Measurements from ENCODE around the gene SSBP3.

DNA sequence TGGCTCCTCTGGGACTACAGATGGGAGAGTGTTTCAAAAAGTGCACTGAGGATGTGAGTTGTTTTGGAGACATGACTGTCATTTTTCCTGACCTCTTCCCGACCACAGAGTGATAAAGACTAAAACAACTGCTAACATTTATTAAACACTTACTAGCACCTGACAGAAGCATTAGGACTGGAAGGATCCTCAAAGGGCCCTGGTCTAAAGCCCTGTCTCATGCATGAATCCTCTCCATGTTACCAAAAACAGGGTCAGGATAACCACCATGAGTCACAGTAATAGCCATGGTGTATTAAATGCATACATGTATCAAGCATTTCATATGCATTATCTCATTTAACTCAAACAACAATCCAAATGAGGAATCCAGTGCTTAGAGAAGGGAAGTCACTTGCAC lies 217.9 kb downstream of the SSBP3 start:
- TF ChIP-seq EP300 (IDR thresholded peaks at IDR 0.05) (no peak), POLR2A (IDR thresholded peaks at IDR 0.05) (no peak), CTCF (IDR thresholded peaks at IDR 0.05) (no peak)

Measured in tibial nerve (tissue), 4 donors.